ENCODE data around the gene WFIKKN2.

The WFIKKN2 gene

DNA sequence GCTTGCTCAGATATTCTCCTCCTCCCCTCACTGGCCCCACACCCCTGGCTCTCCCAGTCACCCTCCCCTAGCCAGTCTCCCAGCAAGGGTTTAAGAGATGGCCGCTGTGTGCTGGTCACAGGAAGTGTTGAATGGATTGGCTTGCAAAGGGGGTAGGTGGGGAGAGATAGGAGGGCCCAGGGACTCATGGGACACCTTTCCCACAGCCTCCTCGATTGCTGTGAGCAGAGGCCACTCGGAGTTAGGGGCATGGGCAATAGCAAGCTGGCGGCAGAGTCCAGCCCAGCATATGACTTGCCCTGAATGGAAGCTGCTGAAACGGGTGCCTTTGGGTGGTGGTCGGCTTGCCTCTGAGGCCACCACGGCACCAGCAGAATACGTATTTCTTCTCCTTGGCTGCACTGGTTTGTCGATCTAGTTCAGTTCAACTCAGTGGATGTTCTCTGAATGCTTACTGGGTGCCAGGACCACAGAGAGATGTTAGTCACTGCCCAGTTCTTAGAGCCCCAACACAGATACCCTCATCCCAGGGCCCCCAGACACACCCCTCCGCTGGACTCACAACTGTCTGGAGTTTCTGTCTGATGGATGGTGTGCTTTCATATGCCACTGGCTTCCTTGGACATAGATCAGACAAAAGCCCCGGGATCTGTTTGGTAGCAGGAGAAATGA is 6.0 kb downstream of the WFIKKN2 start:
- Histone ChIP-seq H3K4me1 (ENCODE audit: control insufficient read depth in 2 of 2, insufficient read depth in 1 of 2, low read depth in 1 of 2, low read length in 2 of 2) (peaks cover 8 to 21% of the 10 kb centered on the region in 2 donors), H3K23ac (ENCODE audit: low read depth, low read length, poor library complexity) (no peak overlapping the region), H4K91ac (ENCODE audit: low read depth, low read length, poor library complexity) (peak overlapping the region; percentile 11), H2BK5ac (ENCODE audit: low read length) (no peak overlapping the region), H2BK12ac (ENCODE audit: low read length) (no peak overlapping the region), H3K9me3 (replicated peaks in 1 of 2; ENCODE audit: control insufficient read depth in 2 of 2, insufficient read depth in 1 of 2, low read depth in 1 of 2, low read length in 2 of 2) (no peaks in the 10 kb centered on the region), H3K4me3 (ENCODE audit: low read length in 2 of 2) (no peak overlapping the region), H3K36me3 (replicated peaks in 1 of 2; ENCODE audit: control insufficient read depth in 2 of 2, insufficient read depth in 2 of 2, low read length in 2 of 2) (no peaks in the 10 kb centered on the region), H3K18ac (ENCODE audit: low read length) (peak overlapping the region; percentile 67), H4K8ac (ENCODE audit: low read depth, low read length) (no peak overlapping the region), H3K4me2 (ENCODE audit: insufficient read depth, low read length, poor library complexity, severe bottlenecking) (no peak overlapping the region), H3K4ac (ENCODE audit: low read length) (no peak overlapping the region), H3K79me1 (ENCODE audit: low read depth, low read length) (no peaks in the 10 kb centered on the region), H2BK120ac (ENCODE audit: low read depth, low read length) (no peak overlapping the region), H2AK5ac (ENCODE audit: low read depth, low read length) (peak overlapping the region; percentile 3), H3K27ac (replicated peaks; ENCODE audit: low read length) (no peak overlapping the region), H3K14ac (ENCODE audit: low read length) (no peak overlapping the region), H2AFZ (ENCODE audit: low read length) (peak overlapping the region; percentile 85), H3K9ac (ENCODE audit: low read depth, low read length, poor library complexity) (no peak overlapping the region), H3K27me3 (ENCODE audit: control insufficient read depth in 3 of 3, insufficient read depth in 3 of 3, low read depth in 1 of 3, low read length in 3 of 3) (peaks cover 0 to 62% (median 0%) of the 10 kb centered on the region in 3 experiments), H2BK15ac (ENCODE audit: low read length) (peak overlapping the region; percentile 3)
- WGBS, 2 donors (ENCODE audit: extremely low coverage in 2 of 2, insufficient read length in 2 of 2, insufficient replicate concordance in 1 of 2): no CpG with 5 or more reads among the region's 11 CpGs
- no peak for DNase-seq (ENCODE audit: low spot score)

DNA sequence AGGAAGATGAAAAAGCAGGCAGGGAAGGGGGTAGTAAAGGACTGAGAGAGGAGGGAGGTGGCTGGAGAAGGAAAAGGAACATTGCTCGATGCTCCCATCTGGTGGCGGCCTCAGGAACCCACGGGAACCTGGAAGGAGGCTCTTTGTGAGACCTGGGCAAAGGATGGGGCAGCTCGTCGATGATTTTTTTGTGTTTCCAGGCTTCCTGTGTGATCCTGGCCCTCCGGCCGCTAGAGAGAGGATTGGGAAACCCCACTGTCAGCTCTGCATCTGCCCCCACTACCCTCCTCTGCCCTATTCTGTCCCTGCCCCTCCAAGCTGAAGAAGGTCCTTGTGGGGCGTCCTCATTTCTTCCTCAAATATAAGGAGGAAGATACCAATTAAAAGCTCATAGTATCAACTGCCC is 6.6 kb downstream of the WFIKKN2 start:
- Histone ChIP-seq H2AK5ac (ENCODE audit: low read depth, low read length) (peak overlapping the region; percentile 88), H3K4ac (ENCODE audit: low read length) (no peak overlapping the region), H3K36me3 (replicated peaks in 1 of 2; ENCODE audit: control insufficient read depth in 2 of 2, insufficient read depth in 2 of 2, low read length in 2 of 2) (no peaks in the 10 kb centered on the region), H3K9ac (ENCODE audit: low read depth, low read length, poor library complexity) (no peak overlapping the region), H3K27ac (replicated peaks; ENCODE audit: low read length) (no peak overlapping the region), H3K14ac (ENCODE audit: low read length) (no peak overlapping the region), H2BK12ac (ENCODE audit: low read length) (no peak overlapping the region), H3K79me1 (ENCODE audit: low read depth, low read length) (no peaks in the 10 kb centered on the region), H3K4me2 (ENCODE audit: insufficient read depth, low read length, poor library complexity, severe bottlenecking) (no peak overlapping the region), H2BK5ac (ENCODE audit: low read length) (no peak overlapping the region), H3K18ac (ENCODE audit: low read length) (no peak overlapping the region), H2BK120ac (ENCODE audit: low read depth, low read length) (no peak overlapping the region), H3K4me3 (ENCODE audit: low read length in 2 of 2) (no peak overlapping the region), H4K91ac (ENCODE audit: low read depth, low read length, poor library complexity) (no peak overlapping the region), H3K23ac (ENCODE audit: low read depth, low read length, poor library complexity) (no peak overlapping the region), H3K4me1 (ENCODE audit: control insufficient read depth in 2 of 2, insufficient read depth in 1 of 2, low read depth in 1 of 2, low read length in 2 of 2) (peaks cover 8 to 21% of the 10 kb centered on the region in 2 donors), H2AFZ (ENCODE audit: low read length) (peak overlapping the region; percentile 85), H2BK15ac (ENCODE audit: low read length) (no peak overlapping the region), H4K8ac (ENCODE audit: low read depth, low read length) (no peak overlapping the region), H3K9me3 (replicated peaks in 1 of 2; ENCODE audit: control insufficient read depth in 2 of 2, insufficient read depth in 1 of 2, low read depth in 1 of 2, low read length in 2 of 2) (no peaks in the 10 kb centered on the region), H3K27me3 (ENCODE audit: control insufficient read depth in 3 of 3, insufficient read depth in 3 of 3, low read depth in 1 of 3, low read length in 3 of 3) (peaks cover 0 to 62% (median 0%) of the 10 kb centered on the region in 3 experiments)
- WGBS, 2 donors (ENCODE audit: extremely low coverage in 2 of 2, insufficient read length in 2 of 2, insufficient replicate concordance in 1 of 2): no CpG with 5 or more reads among the region's 8 CpGs
- peak; percentile 72 for DNase-seq (ENCODE audit: low spot score)

DNA sequence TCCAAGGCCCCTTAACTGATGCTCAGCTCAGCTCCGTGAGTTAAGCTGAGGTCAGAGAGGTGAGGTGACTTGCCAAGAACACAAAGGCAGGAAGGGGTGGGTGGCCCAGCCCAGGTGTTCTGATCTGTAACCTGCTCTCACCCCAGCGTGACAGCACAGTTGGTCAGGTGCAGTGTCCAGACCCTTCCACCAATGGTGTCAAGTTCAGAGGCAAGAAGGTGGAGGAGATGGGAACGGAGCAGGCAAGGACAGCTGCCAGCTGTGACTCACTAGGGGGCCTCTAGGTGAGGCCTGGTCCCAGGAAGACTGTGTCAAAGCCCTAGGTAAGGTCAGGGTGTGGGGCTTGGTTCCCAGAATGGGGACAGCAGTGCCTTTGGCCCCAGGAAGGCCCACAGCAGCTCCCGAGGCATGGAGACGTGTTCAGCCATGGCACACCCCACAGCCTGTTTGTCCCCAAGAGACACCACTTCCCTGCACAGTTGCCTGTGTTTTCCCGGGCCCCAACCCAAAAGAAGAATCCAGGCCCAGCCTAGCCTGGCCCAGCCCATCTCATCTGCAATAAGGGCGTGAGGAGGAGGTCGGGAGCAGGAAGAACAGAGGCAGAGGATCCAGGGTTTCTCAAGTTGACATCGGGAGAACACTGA is 7.2 kb downstream of the WFIKKN2 start:
- Histone ChIP-seq H3K9ac (ENCODE audit: low read depth, low read length, poor library complexity) (peak overlapping the region; percentile 10), H2AFZ (ENCODE audit: low read length) (no peak overlapping the region), H3K4me3 (ENCODE audit: low read length in 2 of 2) (no peak overlapping the region), H2BK5ac (ENCODE audit: low read length) (no peak overlapping the region), H3K9me3 (replicated peaks in 1 of 2; ENCODE audit: control insufficient read depth in 2 of 2, insufficient read depth in 1 of 2, low read depth in 1 of 2, low read length in 2 of 2) (no peaks in the 10 kb centered on the region), H3K27ac (replicated peaks; ENCODE audit: low read length) (no peak overlapping the region), H3K36me3 (replicated peaks in 1 of 2; ENCODE audit: control insufficient read depth in 2 of 2, insufficient read depth in 2 of 2, low read length in 2 of 2) (no peaks in the 10 kb centered on the region), H4K91ac (ENCODE audit: low read depth, low read length, poor library complexity) (no peak overlapping the region), H2BK15ac (ENCODE audit: low read length) (peak overlapping the region; percentile 83), H2AK5ac (ENCODE audit: low read depth, low read length) (peak overlapping the region; percentile 88), H3K4me2 (ENCODE audit: insufficient read depth, low read length, poor library complexity, severe bottlenecking) (no peak overlapping the region), H3K4me1 (ENCODE audit: control insufficient read depth in 2 of 2, insufficient read depth in 1 of 2, low read depth in 1 of 2, low read length in 2 of 2) (peaks cover 8 to 21% of the 10 kb centered on the region in 2 donors), H2BK120ac (ENCODE audit: low read depth, low read length) (no peak overlapping the region), H2BK12ac (ENCODE audit: low read length) (no peak overlapping the region), H3K18ac (ENCODE audit: low read length) (peak overlapping the region; percentile 59), H3K4ac (ENCODE audit: low read length) (no peak overlapping the region), H3K23ac (ENCODE audit: low read depth, low read length, poor library complexity) (no peak overlapping the region), H3K14ac (ENCODE audit: low read length) (peak overlapping the region; percentile 31), H3K79me1 (ENCODE audit: low read depth, low read length) (no peaks in the 10 kb centered on the region), H4K8ac (ENCODE audit: low read depth, low read length) (no peak overlapping the region), H3K27me3 (ENCODE audit: control insufficient read depth in 3 of 3, insufficient read depth in 3 of 3, low read depth in 1 of 3, low read length in 3 of 3) (peaks cover 0 to 56% (median 0%) of the 10 kb centered on the region in 3 experiments)
- no CpG with 5 or more reads among the region's 9 CpGs for WGBS, 2 donors (ENCODE audit: extremely low coverage in 2 of 2, insufficient read length in 2 of 2, insufficient replicate concordance in 1 of 2)
- no peak for DNase-seq (ENCODE audit: low spot score)

DNA sequence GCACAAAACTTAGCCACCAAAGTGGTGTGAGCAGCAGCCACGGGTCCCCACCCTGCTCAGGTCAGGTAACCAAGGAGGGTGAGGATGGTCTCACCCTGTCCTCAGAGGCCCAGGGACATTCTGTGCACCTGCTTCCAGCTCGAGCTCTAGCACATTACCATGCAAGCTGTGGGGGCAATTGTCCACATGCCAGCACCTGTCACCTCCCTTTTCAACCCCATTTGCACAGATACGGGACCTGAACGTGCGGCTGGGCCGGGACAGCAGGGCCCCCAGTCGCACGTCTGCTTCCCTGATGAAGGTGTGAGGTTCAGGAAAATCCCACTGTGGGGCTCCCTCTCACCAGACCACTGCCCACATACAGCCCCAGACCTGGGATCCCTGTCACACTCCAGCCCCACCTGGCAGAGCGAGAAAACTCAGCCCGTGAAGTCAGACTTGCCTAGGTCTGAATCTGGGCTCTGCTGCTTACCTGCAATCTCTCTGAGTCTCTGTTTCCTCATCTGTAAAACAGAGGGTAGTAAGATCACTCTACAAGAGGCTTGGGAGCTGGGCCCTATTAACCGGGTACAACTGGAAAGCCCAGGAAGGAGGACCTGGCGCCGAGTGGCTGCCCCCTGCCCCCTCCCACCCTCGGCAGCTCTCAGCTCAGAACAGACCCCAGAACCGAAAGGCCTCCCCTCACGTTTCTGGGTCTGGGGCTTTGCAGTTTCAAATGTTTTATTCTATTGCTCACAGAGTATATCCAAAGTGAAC is 7.9 kb downstream of the WFIKKN2 start:
- Histone ChIP-seq H3K23ac (ENCODE audit: low read depth, low read length, poor library complexity) (no peak overlapping the region), H3K9me3 (replicated peaks in 1 of 2; ENCODE audit: control insufficient read depth in 2 of 2, insufficient read depth in 1 of 2, low read depth in 1 of 2, low read length in 2 of 2) (no peaks in the 10 kb centered on the region), H3K4me2 (ENCODE audit: insufficient read depth, low read length, poor library complexity, severe bottlenecking) (no peak overlapping the region), H3K4me3 (ENCODE audit: low read length in 2 of 2) (no peak overlapping the region), H2AK5ac (ENCODE audit: low read depth, low read length) (peak overlapping the region; percentile 88), H3K14ac (ENCODE audit: low read length) (no peak overlapping the region), H2BK12ac (ENCODE audit: low read length) (no peak overlapping the region), H3K18ac (ENCODE audit: low read length) (no peak overlapping the region), H3K36me3 (replicated peaks in 1 of 2; ENCODE audit: control insufficient read depth in 2 of 2, insufficient read depth in 2 of 2, low read length in 2 of 2) (no peaks in the 10 kb centered on the region), H3K4ac (ENCODE audit: low read length) (no peak overlapping the region), H4K91ac (ENCODE audit: low read depth, low read length, poor library complexity) (no peak overlapping the region), H2BK5ac (ENCODE audit: low read length) (no peak overlapping the region), H2BK15ac (ENCODE audit: low read length) (no peak overlapping the region), H4K8ac (ENCODE audit: low read depth, low read length) (no peak overlapping the region), H3K9ac (ENCODE audit: low read depth, low read length, poor library complexity) (no peak overlapping the region), H2BK120ac (ENCODE audit: low read depth, low read length) (no peak overlapping the region), H3K27ac (replicated peaks; ENCODE audit: low read length) (no peak overlapping the region), H3K27me3 (ENCODE audit: control insufficient read depth in 3 of 3, insufficient read depth in 3 of 3, low read depth in 1 of 3, low read length in 3 of 3) (peaks cover 0 to 53% (median 0%) of the 10 kb centered on the region in 3 experiments), H3K4me1 (ENCODE audit: control insufficient read depth in 2 of 2, insufficient read depth in 1 of 2, low read depth in 1 of 2, low read length in 2 of 2) (peaks cover 8 to 16% of the 10 kb centered on the region in 2 donors), H2AFZ (ENCODE audit: low read length) (no peak overlapping the region), H3K79me1 (ENCODE audit: low read depth, low read length) (no peaks in the 10 kb centered on the region)
- DNase-seq (ENCODE audit: low spot score): no peak
- WGBS, 2 donors (ENCODE audit: extremely low coverage in 2 of 2, insufficient read length in 2 of 2, insufficient replicate concordance in 1 of 2): no CpG with 5 or more reads among the region's 16 CpGs

Measured in neuronal stem cell (in vitro differentiated cells).